Measurements from ENCODE around the gene SULT1B1. TPM values are rescaled to one million over a fixed set of nuclear protein-coding genes. Genes with fewer than 3 reads are reported as not detected.
A peak's percentile ranks its signal among the peaks of the same experiment; 100 is the strongest.
"Not testable (repeated sequence)": the region's sequence is repeated elsewhere in the genome, so short reads cannot be mapped to it uniquely, and the experiment has no call there.

Gene SULT1B1
- total RNA-seq, 1 experiment from 2014 or later: 0.04 TPM

DNA sequence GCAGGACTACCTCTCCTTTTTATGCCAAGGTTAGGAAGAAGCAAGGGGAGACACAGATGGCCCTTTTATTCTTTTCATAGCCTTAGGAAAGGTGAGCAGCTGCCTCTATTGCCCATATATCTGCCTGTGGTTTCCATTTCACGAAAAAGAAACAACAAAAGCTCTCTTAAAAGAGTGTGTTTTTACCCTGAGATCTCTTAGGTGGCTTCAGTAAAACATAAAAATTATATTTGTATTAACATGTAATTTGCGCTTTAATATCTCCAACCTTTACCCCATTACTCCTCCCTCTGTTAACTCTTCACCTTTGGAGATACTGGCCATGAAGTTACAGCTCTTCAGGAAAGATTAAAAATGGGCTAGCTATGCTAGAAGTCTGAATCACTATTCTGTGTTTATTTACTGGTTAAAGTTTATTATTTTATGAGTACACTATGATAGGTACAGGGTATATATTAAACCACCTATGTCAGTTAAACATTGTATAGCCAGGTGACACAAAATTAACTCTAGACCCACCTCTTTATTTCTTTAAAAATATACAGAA lies 15.0 kb upstream of the SULT1B1 start (continued):
- TF ChIP-seq MYBL2 (CRISPR knock-in tag; IDR thresholded peaks at IDR 0.05) (no peak), AR (CRISPR knock-in tag; IDR thresholded peaks at IDR 0.05) (no peak)

DNA sequence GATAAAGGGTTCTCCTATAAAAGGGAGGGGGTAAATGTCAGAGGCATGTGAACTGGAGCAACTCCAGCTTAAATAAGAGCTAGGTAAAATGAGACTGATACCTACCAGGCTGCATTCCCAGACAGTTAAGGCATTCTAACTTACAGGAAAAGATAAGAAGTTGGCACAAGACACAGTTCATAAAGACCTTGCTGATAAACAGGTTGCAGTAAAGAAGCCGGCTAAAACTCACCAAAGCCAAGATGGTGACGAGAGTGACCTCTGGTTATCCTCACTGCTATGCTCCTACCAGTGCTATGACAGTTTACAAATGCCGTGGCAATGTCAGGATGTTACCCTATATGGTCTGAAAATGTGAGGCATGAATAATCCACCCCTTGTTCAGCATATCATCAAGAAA lies 13.1 kb upstream of the SULT1B1 start:
- H3K9me3 Mint-ChIP-seq: no peaks in the 10 kb centered on the region
- H3K27ac Mint-ChIP-seq: no peak overlapping the region
- H3K27me3 Mint-ChIP-seq (ENCODE audit: low read depth): no peaks in the 10 kb centered on the region; the same call in 1 of the 2 replicates
- ATAC-seq: no peak
- no peak overlapping the region for H3K4me3 Mint-ChIP-seq
- H3K36me3 Mint-ChIP-seq: no peaks in the 10 kb centered on the region
- peaks cover 8% of the 10 kb centered on the region for H3K4me1 Mint-ChIP-seq
- no peak for TF ChIP-seq ZNF423 (CRISPR knock-in tag; IDR thresholded peaks at IDR 0.05)
- no peak for TF ChIP-seq ZNF281 (CRISPR knock-in tag; IDR thresholded peaks at IDR 0.05)
- TF ChIP-seq ELF4 (CRISPR knock-in tag; IDR thresholded peaks at IDR 0.05; ENCODE audit: low read depth): no peak
- TF ChIP-seq KAT7 (CRISPR knock-in tag; IDR thresholded peaks at IDR 0.05; ENCODE audit: borderline replicate concordance): no peak
- POLR2A ChIA-PET: no interaction called here
- CTCF ChIA-PET: no interaction called here
- DNase-seq (ENCODE audit: low spot score): no peak

DNA sequence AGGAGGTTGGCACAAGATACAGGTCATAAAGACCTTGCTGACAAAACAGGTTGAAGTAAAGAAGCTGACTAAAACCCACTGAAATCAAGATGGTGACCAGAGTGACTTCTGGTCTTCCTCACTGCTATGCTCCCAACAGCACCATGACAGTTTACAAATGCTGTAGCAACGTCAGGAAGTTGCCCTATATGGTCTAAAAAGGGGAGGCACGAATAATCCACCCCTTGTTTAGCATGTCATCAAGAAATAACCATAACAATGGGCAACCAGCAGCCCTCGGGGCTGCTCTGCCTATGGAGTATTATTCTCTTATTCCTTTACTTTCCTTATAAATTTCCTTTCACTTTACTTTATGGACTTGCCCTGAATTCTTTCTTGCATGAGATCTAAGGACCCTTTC lies 8.1 kb upstream of the SULT1B1 start:
- H3K27me3 Mint-ChIP-seq (ENCODE audit: low read depth); POLR2A ChIA-PET; H3K4me3 Mint-ChIP-seq; CTCF ChIA-PET; H3K9me3 Mint-ChIP-seq; H3K36me3 Mint-ChIP-seq; DNase-seq (ENCODE audit: low spot score); H3K27ac Mint-ChIP-seq: not testable (repeated sequence)
- ATAC-seq: peak; percentile 51
- peaks cover 16% of the 10 kb centered on the region for H3K4me1 Mint-ChIP-seq

- H3K27me3 Mint-ChIP-seq (ENCODE audit: low read depth): no peaks in the 10 kb centered on the region; the same call in 1 of the 2 replicates
- no peak overlapping the region for H3K27ac Mint-ChIP-seq
- ChIA-PET CTCF (no interaction called here), POLR2A (no interaction called here)
- peaks cover 8% of the 10 kb centered on the region for H3K36me3 Mint-ChIP-seq
- ATAC-seq (no peak), DNase-seq (ENCODE audit: low spot score) (no peak)
- H3K9me3 Mint-ChIP-seq: peaks cover 10% of the 10 kb centered on the region
- H3K4me3 Mint-ChIP-seq: no peak overlapping the region
- H3K4me1 Mint-ChIP-seq: peaks cover 16% of the 10 kb centered on the region
- no peak for TF ChIP-seq GRHL2 (CRISPR knock-in tag; IDR thresholded peaks at IDR 0.05; ENCODE audit: insufficient replicate concordance, severe bottlenecking)
- no peak for TF ChIP-seq CDX4 (CRISPR knock-in tag; IDR thresholded peaks at IDR 0.05; ENCODE audit: borderline replicate concordance)
- TF ChIP-seq PRRX2 (CRISPR knock-in tag; IDR thresholded peaks at IDR 0.05): no peak
- no peak for TF ChIP-seq AR (CRISPR knock-in tag; IDR thresholded peaks at IDR 0.05)
- TF ChIP-seq, protein P1, sequence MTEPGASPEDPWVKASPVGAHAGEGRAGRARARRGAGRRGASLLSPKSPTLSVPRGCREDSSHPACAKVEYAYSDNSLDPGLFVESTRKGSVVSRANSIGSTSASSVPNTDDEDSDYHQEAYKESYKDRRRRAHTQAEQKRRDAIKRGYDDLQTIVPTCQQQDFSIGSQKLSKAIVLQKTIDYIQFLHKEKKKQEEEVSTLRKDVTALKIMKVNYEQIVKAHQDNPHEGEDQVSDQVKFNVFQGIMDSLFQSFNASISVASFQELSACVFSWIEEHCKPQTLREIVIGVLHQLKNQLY (CRISPR knock-in tag; IDR thresholded peaks at IDR 0.05): no peak
- TF ChIP-seq ELF4 (CRISPR knock-in tag; IDR thresholded peaks at IDR 0.05; ENCODE audit: low read depth): no peak
- TF ChIP-seq ZNF263 (CRISPR knock-in tag; IDR thresholded peaks at IDR 0.05; ENCODE audit: low read depth): no peak
- TF ChIP-seq, protein P2, sequence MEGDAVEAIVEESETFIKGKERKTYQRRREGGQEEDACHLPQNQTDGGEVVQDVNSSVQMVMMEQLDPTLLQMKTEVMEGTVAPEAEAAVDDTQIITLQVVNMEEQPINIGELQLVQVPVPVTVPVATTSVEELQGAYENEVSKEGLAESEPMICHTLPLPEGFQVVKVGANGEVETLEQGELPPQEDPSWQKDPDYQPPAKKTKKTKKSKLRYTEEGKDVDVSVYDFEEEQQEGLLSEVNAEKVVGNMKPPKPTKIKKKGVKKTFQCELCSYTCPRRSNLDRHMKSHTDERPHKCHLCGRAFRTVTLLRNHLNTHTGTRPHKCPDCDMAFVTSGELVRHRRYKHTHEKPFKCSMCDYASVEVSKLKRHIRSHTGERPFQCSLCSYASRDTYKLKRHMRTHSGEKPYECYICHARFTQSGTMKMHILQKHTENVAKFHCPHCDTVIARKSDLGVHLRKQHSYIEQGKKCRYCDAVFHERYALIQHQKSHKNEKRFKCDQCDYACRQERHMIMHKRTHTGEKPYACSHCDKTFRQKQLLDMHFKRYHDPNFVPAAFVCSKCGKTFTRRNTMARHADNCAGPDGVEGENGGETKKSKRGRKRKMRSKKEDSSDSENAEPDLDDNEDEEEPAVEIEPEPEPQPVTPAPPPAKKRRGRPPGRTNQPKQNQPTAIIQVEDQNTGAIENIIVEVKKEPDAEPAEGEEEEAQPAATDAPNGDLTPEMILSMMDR (IDR thresholded peaks at IDR 0.05): no peak
- no peak for TF ChIP-seq ZNF281 (CRISPR knock-in tag; IDR thresholded peaks at IDR 0.05)
- TF ChIP-seq GTF2I (CRISPR knock-in tag; conservative IDR thresholded peaks at IDR 0.05): no peak
- no peak for TF ChIP-seq ESRRA (CRISPR knock-in tag; IDR thresholded peaks at IDR 0.05; ENCODE audit: borderline replicate concordance)
Observed at GRCh38 chr4:69765751-69766150, 5.3 kb upstream of the SULT1B1 start.

Data from WTC11 (cell line).